Measurements from ENCODE around the gene HIVEP3. TPM values are rescaled to one million over a fixed set of nuclear protein-coding genes. Genes with fewer than 3 reads are reported as not detected.

Gene HIVEP3
- total RNA-seq, 1 experiment from 2014 or later: 6.0 TPM

DNA sequence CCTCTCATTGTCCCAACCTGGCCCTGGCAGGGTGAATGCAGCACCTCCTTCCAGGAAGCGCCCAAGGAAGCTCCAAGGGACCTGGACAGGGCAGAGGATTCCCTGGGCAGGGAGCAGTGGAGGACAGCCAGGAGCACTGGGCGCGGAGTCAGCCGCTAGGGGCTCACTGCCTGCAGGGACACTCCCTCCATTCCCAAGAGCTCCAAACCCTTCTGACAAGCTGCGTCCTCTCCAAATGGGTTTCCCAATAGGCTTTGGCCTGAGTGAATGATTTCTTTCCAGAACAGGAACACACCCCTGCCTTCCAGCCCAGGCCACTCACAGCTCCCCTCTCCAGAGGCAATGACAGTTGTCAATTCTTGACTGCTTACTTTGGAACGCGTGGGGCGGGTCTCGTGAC lies 305.8 kb downstream of the HIVEP3 start:
- in situ Hi-C loops (cut with HindIII; ENCODE audit: low pct_unique_long_range_greater_than_20kb, low sequenced_read_pairs): no loop called here
- ATAC-seq: no peak

DNA sequence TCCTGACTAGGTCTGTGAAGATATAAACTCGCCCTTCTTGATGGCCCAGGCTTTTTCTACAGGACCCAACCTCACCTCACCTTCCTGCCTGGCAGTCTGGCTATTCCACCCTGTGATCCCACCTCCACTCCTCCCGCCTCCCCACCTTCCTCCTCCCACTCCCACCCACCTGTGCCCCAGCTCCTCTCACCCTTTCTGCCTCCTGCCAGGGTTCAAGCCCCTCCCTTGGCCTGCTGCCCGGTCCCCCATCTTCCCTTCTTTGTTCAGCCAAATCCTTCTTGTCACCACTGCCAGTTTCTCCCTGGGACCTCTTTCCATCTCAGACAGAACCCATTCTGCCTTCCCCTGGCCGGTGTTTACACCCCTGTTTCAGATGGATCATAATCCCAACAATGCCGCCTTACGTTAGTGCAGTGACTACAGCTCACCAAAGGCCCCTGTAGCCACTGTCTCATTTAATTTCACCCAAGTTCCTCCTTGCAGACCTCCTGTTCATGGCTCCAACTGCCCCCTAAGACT lies 306.7 kb downstream of the HIVEP3 start:
- in situ Hi-C loops (cut with HindIII; ENCODE audit: low pct_unique_long_range_greater_than_20kb, low sequenced_read_pairs) (no loop called here), intact Hi-C loops (cut with micrococcal nuclease; ENCODE audit: unreplicated experiment) (no loop called here)
- TF ChIP-seq, protein P1, sequence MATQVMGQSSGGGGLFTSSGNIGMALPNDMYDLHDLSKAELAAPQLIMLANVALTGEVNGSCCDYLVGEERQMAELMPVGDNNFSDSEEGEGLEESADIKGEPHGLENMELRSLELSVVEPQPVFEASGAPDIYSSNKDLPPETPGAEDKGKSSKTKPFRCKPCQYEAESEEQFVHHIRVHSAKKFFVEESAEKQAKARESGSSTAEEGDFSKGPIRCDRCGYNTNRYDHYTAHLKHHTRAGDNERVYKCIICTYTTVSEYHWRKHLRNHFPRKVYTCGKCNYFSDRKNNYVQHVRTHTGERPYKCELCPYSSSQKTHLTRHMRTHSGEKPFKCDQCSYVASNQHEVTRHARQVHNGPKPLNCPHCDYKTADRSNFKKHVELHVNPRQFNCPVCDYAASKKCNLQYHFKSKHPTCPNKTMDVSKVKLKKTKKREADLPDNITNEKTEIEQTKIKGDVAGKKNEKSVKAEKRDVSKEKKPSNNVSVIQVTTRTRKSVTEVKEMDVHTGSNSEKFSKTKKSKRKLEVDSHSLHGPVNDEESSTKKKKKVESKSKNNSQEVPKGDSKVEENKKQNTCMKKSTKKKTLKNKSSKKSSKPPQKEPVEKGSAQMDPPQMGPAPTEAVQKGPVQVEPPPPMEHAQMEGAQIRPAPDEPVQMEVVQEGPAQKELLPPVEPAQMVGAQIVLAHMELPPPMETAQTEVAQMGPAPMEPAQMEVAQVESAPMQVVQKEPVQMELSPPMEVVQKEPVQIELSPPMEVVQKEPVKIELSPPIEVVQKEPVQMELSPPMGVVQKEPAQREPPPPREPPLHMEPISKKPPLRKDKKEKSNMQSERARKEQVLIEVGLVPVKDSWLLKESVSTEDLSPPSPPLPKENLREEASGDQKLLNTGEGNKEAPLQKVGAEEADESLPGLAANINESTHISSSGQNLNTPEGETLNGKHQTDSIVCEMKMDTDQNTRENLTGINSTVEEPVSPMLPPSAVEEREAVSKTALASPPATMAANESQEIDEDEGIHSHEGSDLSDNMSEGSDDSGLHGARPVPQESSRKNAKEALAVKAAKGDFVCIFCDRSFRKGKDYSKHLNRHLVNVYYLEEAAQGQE (IDR thresholded peaks at IDR 0.05; ENCODE audit: insufficient read depth in 1 of 2, low read depth in 2 of 2, low read length in 1 of 2): no peak
- ATAC-seq: no peak
- Histone ChIP-seq H3K27ac (ENCODE audit: low read length) (no peak overlapping the region), H3K4me3 (ENCODE audit: low read depth in 2 of 2, low read length in 2 of 2) (no peak overlapping the region), H3K4me1 (ENCODE audit: control insufficient read depth, insufficient read depth, low read length) (no peaks in the 10 kb centered on the region), H3K9me3 (ENCODE audit: control insufficient read depth, insufficient read depth, low read depth, low read length) (no peaks in the 10 kb centered on the region), H3K36me3 (ENCODE audit: control insufficient read depth, insufficient read depth, low read length) (no peaks in the 10 kb centered on the region), H3K27me3 (ENCODE audit: control insufficient read depth, insufficient read depth, low read length) (no peaks in the 10 kb centered on the region)
- DNase-seq (ENCODE audit: low read depth, low spot score): no peak
- no TSS peak for BruUV-seq (replicated peaks)
- ChIA-PET CTCF (no interaction called here), POLR2A (no interaction called here)

More for the DNA sequence above, 305.8 kb downstream of the HIVEP3 start:
- no peak overlapping the region for H3K27ac ChIP-seq (ENCODE audit: low read length)
- TF ChIP-seq TCF7L2 (IDR thresholded peaks at IDR 0.05; ENCODE audit: low read depth, low read length): no peak
- no peak for TF ChIP-seq POLR2AphosphoS5 (IDR thresholded peaks at IDR 0.05; ENCODE audit: low read depth, low read length)
- TF ChIP-seq, protein P2, sequence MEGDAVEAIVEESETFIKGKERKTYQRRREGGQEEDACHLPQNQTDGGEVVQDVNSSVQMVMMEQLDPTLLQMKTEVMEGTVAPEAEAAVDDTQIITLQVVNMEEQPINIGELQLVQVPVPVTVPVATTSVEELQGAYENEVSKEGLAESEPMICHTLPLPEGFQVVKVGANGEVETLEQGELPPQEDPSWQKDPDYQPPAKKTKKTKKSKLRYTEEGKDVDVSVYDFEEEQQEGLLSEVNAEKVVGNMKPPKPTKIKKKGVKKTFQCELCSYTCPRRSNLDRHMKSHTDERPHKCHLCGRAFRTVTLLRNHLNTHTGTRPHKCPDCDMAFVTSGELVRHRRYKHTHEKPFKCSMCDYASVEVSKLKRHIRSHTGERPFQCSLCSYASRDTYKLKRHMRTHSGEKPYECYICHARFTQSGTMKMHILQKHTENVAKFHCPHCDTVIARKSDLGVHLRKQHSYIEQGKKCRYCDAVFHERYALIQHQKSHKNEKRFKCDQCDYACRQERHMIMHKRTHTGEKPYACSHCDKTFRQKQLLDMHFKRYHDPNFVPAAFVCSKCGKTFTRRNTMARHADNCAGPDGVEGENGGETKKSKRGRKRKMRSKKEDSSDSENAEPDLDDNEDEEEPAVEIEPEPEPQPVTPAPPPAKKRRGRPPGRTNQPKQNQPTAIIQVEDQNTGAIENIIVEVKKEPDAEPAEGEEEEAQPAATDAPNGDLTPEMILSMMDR (IDR thresholded peaks at IDR 0.05): no peak
- no peak for TF ChIP-seq SIN3A (IDR thresholded peaks at IDR 0.05; ENCODE audit: borderline replicate concordance, insufficient read depth, low read depth, low read length)
- TF ChIP-seq, protein P1 (IDR thresholded peaks at IDR 0.05; ENCODE audit: insufficient read depth in 1 of 2, low read depth in 2 of 2, low read length in 1 of 2): no peak
- ChIA-PET CTCF (no interaction called here), POLR2A (no interaction called here)
- DNase-seq (ENCODE audit: low read depth, low spot score): no peak
- no peaks in the 10 kb centered on the region for H3K27me3 ChIP-seq (ENCODE audit: control insufficient read depth, insufficient read depth, low read length)
- H3K4me1 ChIP-seq (ENCODE audit: control insufficient read depth, insufficient read depth, low read length): no peaks in the 10 kb centered on the region
- no peak overlapping the region for H3K4me3 ChIP-seq (ENCODE audit: low read depth in 2 of 2, low read length in 2 of 2)
- no TSS peak for BruUV-seq (replicated peaks)
- H3K36me3 ChIP-seq (ENCODE audit: control insufficient read depth, insufficient read depth, low read length): no peaks in the 10 kb centered on the region
- no peaks in the 10 kb centered on the region for H3K9me3 ChIP-seq (ENCODE audit: control insufficient read depth, insufficient read depth, low read depth, low read length)
- intact Hi-C loops (cut with micrococcal nuclease; ENCODE audit: unreplicated experiment): no loop called here

All from Panc1 (cell line).